ENCODE results near the gene STX19. TPM values are rescaled to one million over a fixed set of nuclear protein-coding genes. Genes with fewer than 3 reads are reported as not detected.

The STX19 gene
- total and polyA plus RNA-seq, 2 of the 13 experiments (the other 11 are each of a cell fraction or from before 2014, with no cell fraction given) = not detected

DNA sequence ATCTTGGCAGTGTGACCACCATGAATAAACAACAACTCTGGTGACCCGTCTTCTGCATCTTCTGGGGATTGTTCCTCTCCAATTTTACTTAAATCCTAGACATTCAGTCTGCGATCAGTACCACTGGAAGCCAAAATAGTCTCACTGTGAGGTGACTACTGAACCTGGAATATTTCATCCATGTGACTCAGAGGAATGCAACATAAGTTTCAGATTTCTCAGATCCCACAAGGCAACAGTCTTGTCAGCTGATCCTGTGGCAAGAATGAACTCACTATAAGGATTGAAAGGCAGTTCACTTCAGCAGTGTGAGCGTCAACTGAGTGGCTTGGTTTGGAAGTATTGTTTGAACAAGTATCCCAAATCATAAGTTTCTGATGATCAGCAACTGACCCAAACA is 47.7 kb upstream of the STX19 start:
- CTCF ChIA-PET (ENCODE audit: low intra/inter-chr PET ratio, low total read pairs) = no interaction called here
- no peak for ATAC-seq
- POLR2A ChIA-PET = no interaction called here

More for the DNA sequence above, 47.7 kb upstream of the STX19 start:
- BruUV-seq (replicated peaks) = no TSS peak
- DNase-seq (ENCODE audit: low spot score) = no peak
- WGBS (ENCODE audit: low lambda C conversion rate) = 100% methylated on average over 3 of the region's 3 CpGs
- Histone ChIP-seq H4K20me1 (ENCODE audit: insufficient read depth, low read length) (no peaks in the 10 kb centered on the region), H3K4me1 (ENCODE audit: insufficient read depth, low read length) (peaks cover 15% of the 10 kb centered on the region), H3K4me2 (ENCODE audit: low read depth, low read length) (no peak overlapping the region), H3K9me3 (ENCODE audit: low read length) (no peaks in the 10 kb centered on the region), H3K27ac (ENCODE audit: extremely low read length, insufficient read depth, low read length) (no peak overlapping the region), H3K9ac (ENCODE audit: insufficient read depth, low read depth, low read length) (no peak overlapping the region), H3K36me3 (replicated peaks in 1 of 2; ENCODE audit: control insufficient read depth in 1 of 2, insufficient read depth in 2 of 2, low read length in 2 of 2) (peaks cover 0 to 6% of the 10 kb centered on the region in 2 experiments; a peak in 1 of 5 replicates), H3K4me3 (replicated peaks in 1 of 3; ENCODE audit: insufficient read depth in 1 of 3, low read depth in 2 of 3, low read length in 3 of 3) (no peak overlapping the region), H2AFZ (ENCODE audit: low read length) (no peak overlapping the region), H3K79me2 (ENCODE audit: insufficient read depth, low read length) (no peaks in the 10 kb centered on the region), H3K27me3 (ENCODE audit: control insufficient read depth in 1 of 2, insufficient read depth in 2 of 2, low read length in 2 of 2) (no peaks in the 10 kb centered on the region)
- in situ Hi-C loops (cut with HindIII; ENCODE audit: extremely low pct_ligation_motif_present, low pct_unique_long_range_greater_than_20kb) = no loop called here
- no peak for TF ChIP-seq HIVEP1 (CRISPR knock-in tag; IDR thresholded peaks at IDR 0.05)
- no peak for TF ChIP-seq ZNF552 (CRISPR knock-in tag; IDR thresholded peaks at IDR 0.05; ENCODE audit: borderline replicate concordance)
- no peak for TF ChIP-seq ZNF615 (CRISPR knock-in tag; IDR thresholded peaks at IDR 0.05; ENCODE audit: borderline replicate concordance)
- TF ChIP-seq NFE2L2 (IDR thresholded peaks at IDR 0.05; ENCODE audit: low read length) = no peak
- no peak for TF ChIP-seq CREM (IDR thresholded peaks at IDR 0.05)
- no peak for TF ChIP-seq CREM (CRISPR knock-in tag; IDR thresholded peaks at IDR 0.05)
- no peak for TF ChIP-seq ZZZ3 (CRISPR knock-in tag; IDR thresholded peaks at IDR 0.05; ENCODE audit: borderline replicate concordance)
- no peak for TF ChIP-seq HOXD1 (CRISPR knock-in tag; IDR thresholded peaks at IDR 0.05)
- TF ChIP-seq HHEX (CRISPR knock-in tag; IDR thresholded peaks at IDR 0.05) = no peak
- TF ChIP-seq FLYWCH1 (CRISPR knock-in tag; IDR thresholded peaks at IDR 0.05) = no peak
- no peak for TF ChIP-seq ZSCAN25 (CRISPR knock-in tag; IDR thresholded peaks at IDR 0.05)
- no peak for TF ChIP-seq LBX2 (CRISPR knock-in tag; IDR thresholded peaks at IDR 0.05; ENCODE audit: borderline replicate concordance)
- TF ChIP-seq SRSF9 (IDR thresholded peaks at IDR 0.05; ENCODE audit: borderline replicate concordance, insufficient read depth, low read depth, low read length, poor library complexity, severe bottlenecking) = no peak
- TF ChIP-seq ZBTB34 (CRISPR knock-in tag; IDR thresholded peaks at IDR 0.05) = no peak
- TF ChIP-seq, protein P1, sequence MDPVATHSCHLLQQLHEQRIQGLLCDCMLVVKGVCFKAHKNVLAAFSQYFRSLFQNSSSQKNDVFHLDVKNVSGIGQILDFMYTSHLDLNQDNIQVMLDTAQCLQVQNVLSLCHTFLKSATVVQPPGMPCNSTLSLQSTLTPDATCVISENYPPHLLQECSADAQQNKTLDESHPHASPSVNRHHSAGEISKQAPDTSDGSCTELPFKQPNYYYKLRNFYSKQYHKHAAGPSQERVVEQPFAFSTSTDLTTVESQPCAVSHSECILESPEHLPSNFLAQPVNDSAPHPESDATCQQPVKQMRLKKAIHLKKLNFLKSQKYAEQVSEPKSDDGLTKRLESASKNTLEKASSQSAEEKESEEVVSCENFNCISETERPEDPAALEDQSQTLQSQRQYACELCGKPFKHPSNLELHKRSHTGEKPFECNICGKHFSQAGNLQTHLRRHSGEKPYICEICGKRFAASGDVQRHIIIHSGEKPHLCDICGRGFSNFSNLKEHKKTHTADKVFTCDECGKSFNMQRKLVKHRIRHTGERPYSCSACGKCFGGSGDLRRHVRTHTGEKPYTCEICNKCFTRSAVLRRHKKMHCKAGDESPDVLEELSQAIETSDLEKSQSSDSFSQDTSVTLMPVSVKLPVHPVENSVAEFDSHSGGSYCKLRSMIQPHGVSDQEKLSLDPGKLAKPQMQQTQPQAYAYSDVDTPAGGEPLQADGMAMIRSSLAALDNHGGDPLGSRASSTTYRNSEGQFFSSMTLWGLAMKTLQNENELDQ (CRISPR knock-in tag; IDR thresholded peaks at IDR 0.05; ENCODE audit: borderline replicate concordance) = no peak
- intact Hi-C loops (cut with micrococcal nuclease; ENCODE audit: unreplicated experiment) = no loop called here
- no peak for FAIRE-seq
